A549 (cell line): ENCODE results near the gene SNTG2. TPM values are rescaled to one million over a fixed set of nuclear protein-coding genes. Genes with fewer than 3 reads are reported as not detected.

Experiments
- ATAC-seq, 2 experiments: fragments of 200-7000 bp in 1 of 2; fragments of >200 bp in 1 of 2; cut with Nextera tagmentation in 1 of 2; cut with Tn5 transposase in 1 of 2; 3 replicates each; pipeline versions ENCODE4 v1.8.0 to v1.9.1; 2018 to 2020; ENCODE audit warnings: mild to moderate bottlenecking in 1 of 2, moderate library complexity in 1 of 2
- CTCF ChIA-PET: fragments of 300-600 bp; sonication (Branson Sonifier 250); formaldehyde crosslinking; extraction: SDS; loops from one replicate; lab custom pipeline; 2021; ENCODE audit warnings: antibody characterized with exemption, inconsistent platforms; lab: Yijun Ruan, JAX
- POLR2A ChIA-PET: fragments of 350-600 bp; formaldehyde crosslinking; extraction: SDS; loops from one replicate; lab custom pipeline; 2021; ENCODE audit warnings: antibody characterized with exemption, inconsistent platforms; lab: Yijun Ruan, JAX
- DNase-seq, 2 experiments: peaks; one replicate each; pipeline versions ENCODE4 v3.0.0 to v3.0.0-alpha.2; 2011 to 2016; ENCODE audit warnings: low read depth in 1 of 2, low spot score in 1 of 2
- FAIRE-seq: peaks from 2 replicates; lab custom pipeline; 2011; peaks lifted over from hg19 to GRCh38; lab: Jason Lieb, UNC
- H3K27ac ChIP-seq, 2 experiments: fragments of >200 bp; sonication (Bioruptor Twin); formaldehyde crosslinking; 3 replicates each; pipeline ENCODE4 v1.5.1; 2016 to 2017
- H3K4me1 ChIP-seq: fragments of >200 bp; sonication (Bioruptor Twin); formaldehyde crosslinking; 3 replicates; pipeline ENCODE4 v1.6.1; 2016
- H3K4me2 ChIP-seq: fragments of >200 bp; sonication (Bioruptor Twin); formaldehyde crosslinking; 3 replicates; pipeline ENCODE4 v1.6.1; 2016
- H3K4me3 ChIP-seq: fragments of >200 bp; sonication (Bioruptor Twin); formaldehyde crosslinking; 3 replicates; pipeline ENCODE4 v1.5.1; 2016
- H3K9me3 ChIP-seq: fragments of >200 bp; sonication (Bioruptor Twin); formaldehyde crosslinking; 3 replicates; pipeline ENCODE4 v1.6.1; 2016
- BHLHE40 ChIP-seq: IDR thresholded peaks from 2 replicates; pipeline ENCODE4 v1.6.1; 2012; ENCODE audit warnings: low read depth, low read length, inconsistent platforms
- CBX8 ChIP-seq: fragments of 200-600 bp; sonication (generic); IDR thresholded peaks from 2 replicates; pipeline ENCODE4 v1.6.1; 2016
- CHD2 ChIP-seq: fragments of 150-350 bp; IDR thresholded peaks from 2 replicates; pipeline ENCODE4 v1.6.1; 2014; ENCODE audit warnings: low read length; ENCODE audit not compliant: partially characterized antibody
- EHF ChIP-seq: fragments of 250-450 bp; sonication (Bioruptor Pico); IDR thresholded peaks from 2 replicates; pipeline ENCODE4 v1.5.0; 2020; ENCODE audit warnings: mild to moderate bottlenecking
- EP300 ChIP-seq, 2 experiments: fragments of >200 bp; sonication (Bioruptor Twin); formaldehyde crosslinking; IDR thresholded peaks; 2 replicates in 1 of 2; 3 replicates in 1 of 2; pipeline ENCODE4 v1.6.1; 2016 to 2017
- ESRRA ChIP-seq: fragments of 150-350 bp; IDR thresholded peaks from 2 replicates; pipeline ENCODE4 v1.6.1; 2014; ENCODE audit warnings: mild to moderate bottlenecking, low read length, borderline replicate concordance
- FOSB ChIP-seq: fragments of 250-450 bp; sonication (Bioruptor Pico); IDR thresholded peaks from 2 replicates; pipeline ENCODE4 v1.5.0; 2020; ENCODE audit warnings: mild to moderate bottlenecking, moderate library complexity
- GATA3 ChIP-seq: IDR thresholded peaks from 2 replicates; pipeline ENCODE4 v1.6.1; 2012; ENCODE audit warnings: borderline replicate concordance
- HOXB5 ChIP-seq: fragments of 250-450 bp; sonication (Bioruptor Pico); IDR thresholded peaks from 2 replicates; pipeline ENCODE4 v1.5.0; 2020; ENCODE audit warnings: mild to moderate bottlenecking, moderate library complexity
- MAFK ChIP-seq: fragments of 450-650 bp; IDR thresholded peaks from 2 replicates; pipeline ENCODE4 v1.6.1; 2014; ENCODE audit not compliant: partially characterized antibody
- NFE2L2 ChIP-seq: fragments of 150-350 bp; conservative IDR thresholded peaks from 2 replicates; pipeline ENCODE4 v1.6.1; 2014; ENCODE audit warnings: low read length
- NPAS2 ChIP-seq: fragments of 250-450 bp; sonication (Bioruptor Pico); IDR thresholded peaks from 2 replicates; pipeline ENCODE4 v1.8.0; 2022; ENCODE audit warnings: mild to moderate bottlenecking, moderate library complexity, borderline replicate concordance
- NR3C1 ChIP-seq: fragments of >200 bp; sonication (Bioruptor Twin); formaldehyde crosslinking; IDR thresholded peaks from 3 replicates; pipeline ENCODE4 v1.6.1; 2017
- RAD21 ChIP-seq, 2 experiments: fragments of >200 bp in 1 of 2; sonication (Bioruptor Twin) in 1 of 2; formaldehyde crosslinking in 1 of 2; IDR thresholded peaks in 1 of 2; conservative IDR thresholded peaks in 1 of 2; 2 replicates in 1 of 2; 3 replicates in 1 of 2; pipeline ENCODE4 v1.6.1; 2012 to 2018; ENCODE audit warnings: inconsistent platforms in 1 of 2
- SMC3 ChIP-seq: fragments of >200 bp; sonication (Bioruptor Twin); formaldehyde crosslinking; IDR thresholded peaks from 3 replicates; pipeline ENCODE4 v1.6.1; 2018; ENCODE audit warnings: inconsistent platforms
- SREBF2 ChIP-seq: fragments of 450-650 bp; IDR thresholded peaks from 2 replicates; pipeline ENCODE4 v1.6.1; 2014; ENCODE audit warnings: mild to moderate bottlenecking, moderate library complexity
- TFCP2L1 ChIP-seq: fragments of 250-450 bp; sonication (Bioruptor Pico); IDR thresholded peaks from 2 replicates; pipeline ENCODE4 v1.5.0; 2021; ENCODE audit warnings: mild to moderate bottlenecking
- ZFP36 ChIP-seq: fragments of 450-650 bp; IDR thresholded peaks from 2 replicates; pipeline ENCODE4 v1.6.1; 2014; ENCODE audit warnings: borderline replicate concordance; ENCODE audit not compliant: partially characterized antibody
- WGBS: methylation state at CpG from one replicate; pipeline ENCODE4 v1.1.6; 2017; ENCODE audit errors: missing lambda C conversion rate; 5-methylcytosine and 5-hydroxymethylcytosine counted together
- polyA plus RNA-seq, 4 experiments: library from polyadenylated mRNA; depleted of rRNA in 3 of 4; stranded (reverse); fragments of >200 nt; fragmentation: RNase III in 1 of 4; extraction: RNeasy Plus Mini Kit Qiagen cat#74134 plus additional on column Dnase treatment in 1 of 4; gene quantifications; 2 replicates in 3 of 4; 3 replicates in 1 of 4; pipeline ENCODE4 v1.2.3, GENCODE V29; 2011 to 2017
- TF ChIP-seq, protein P1 (sequence below): fragments of 450-650 bp; IDR thresholded peaks from 2 replicates; pipeline ENCODE4 v1.6.1; 2014; ENCODE audit warnings: antibody characterized with exemption
- TF ChIP-seq, protein P2 (sequence below): IDR thresholded peaks from 2 replicates; pipeline ENCODE4 v1.6.1; 2012; ENCODE audit warnings: low read depth, borderline replicate concordance

The SNTG2 gene
- polyA plus RNA-seq, 2 of the 4 experiments (the other 2 are of a cell fraction), result not detected

DNA sequence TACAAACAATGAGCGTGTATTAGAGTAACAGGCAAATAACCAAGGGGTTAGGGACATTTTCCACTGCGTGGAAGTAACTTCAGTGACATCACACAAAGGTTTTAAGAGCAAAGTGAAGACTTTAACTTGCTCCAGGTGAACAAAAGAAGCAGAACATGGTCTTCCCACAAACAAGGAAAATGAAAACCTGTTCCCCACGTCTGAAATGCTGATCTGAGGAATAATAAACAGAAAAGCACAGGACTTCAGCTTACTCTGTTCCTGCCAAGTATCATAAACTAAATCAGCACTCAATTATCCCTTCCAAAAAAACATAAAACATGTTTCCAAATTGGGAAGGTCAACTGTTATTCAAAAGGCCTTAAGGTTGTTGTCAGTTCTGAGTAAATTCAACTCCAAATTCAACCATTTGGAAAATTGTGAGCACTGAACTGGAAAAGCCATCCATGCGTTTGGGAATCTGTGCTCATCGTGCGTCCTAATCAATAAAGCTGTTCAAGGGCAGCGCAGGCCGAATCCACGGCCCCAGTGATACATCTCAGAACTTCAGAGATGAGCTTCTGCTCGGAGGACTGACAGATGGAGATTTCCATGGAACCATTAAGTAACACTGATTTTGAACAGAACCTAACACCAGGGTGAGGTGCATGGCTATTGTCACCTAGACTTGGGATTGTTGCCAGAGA is 7.7 kb upstream of the SNTG2 start:
- 23% methylated on average over 10 of the region's 10 CpGs for WGBS
- DNase-seq (no peak), ATAC-seq (no peak), FAIRE-seq (no peak)
- H3K9me3 ChIP-seq, result peaks cover 14% of the 10 kb centered on the region; the same call in 1 of the 3 replicates
- no peak overlapping the region for H3K4me3 ChIP-seq
- TF ChIP-seq CBX8, result no peak
- no peak for TF ChIP-seq ZFP36
- no peak for TF ChIP-seq MAFK
- no peak for TF ChIP-seq FOSB
- TF ChIP-seq HOXB5, result no peak
- TF ChIP-seq SMC3, result no peak
- no peak for TF ChIP-seq GATA3
- no peak for TF ChIP-seq SREBF2
- H3K4me1 ChIP-seq, result no peaks in the 10 kb centered on the region
- no peak overlapping the region for H3K27ac ChIP-seq
- no peak overlapping the region for H3K4me2 ChIP-seq
- CTCF ChIA-PET, result no interaction called here
- POLR2A ChIA-PET, result no interaction called here

- POLR2A ChIA-PET, result no interaction called here
- no peak for ATAC-seq
These were observed 7.2 kb upstream of the SNTG2 start for GRCh38 chr2:943461-943797.

DNA sequence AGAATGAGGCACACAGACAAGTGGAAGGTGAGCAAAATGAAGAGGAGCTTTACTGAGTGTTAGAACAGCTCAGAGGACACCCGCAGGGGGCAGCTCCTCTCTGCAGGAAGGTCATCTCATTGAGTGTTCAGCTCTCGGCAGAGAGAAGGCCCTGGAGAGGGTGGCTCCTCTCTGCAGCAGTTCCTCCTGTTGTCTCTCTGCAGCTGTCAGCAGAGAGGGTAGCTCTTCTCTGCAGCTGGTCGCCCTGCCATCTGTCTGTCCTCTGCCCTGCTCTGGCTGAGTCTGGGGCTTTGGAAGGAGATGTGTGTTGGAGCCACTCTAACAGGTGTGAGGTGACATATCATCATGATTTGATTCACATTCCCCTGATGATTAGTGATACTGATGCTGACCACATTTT is 6.8 kb upstream of the SNTG2 start:
- no peak overlapping the region for H3K4me2 ChIP-seq
- no peak for TF ChIP-seq NPAS2 (CRISPR knock-in tag)
- TF ChIP-seq CHD2, result no peak
- no peak for TF ChIP-seq NR3C1
- TF ChIP-seq ESRRA, result no peak
- TF ChIP-seq, protein P1, sequence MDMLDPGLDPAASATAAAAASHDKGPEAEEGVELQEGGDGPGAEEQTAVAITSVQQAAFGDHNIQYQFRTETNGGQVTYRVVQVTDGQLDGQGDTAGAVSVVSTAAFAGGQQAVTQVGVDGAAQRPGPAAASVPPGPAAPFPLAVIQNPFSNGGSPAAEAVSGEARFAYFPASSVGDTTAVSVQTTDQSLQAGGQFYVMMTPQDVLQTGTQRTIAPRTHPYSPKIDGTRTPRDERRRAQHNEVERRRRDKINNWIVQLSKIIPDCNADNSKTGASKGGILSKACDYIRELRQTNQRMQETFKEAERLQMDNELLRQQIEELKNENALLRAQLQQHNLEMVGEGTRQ, result no peak
- TF ChIP-seq HOXB5, result no peak
- no peak for TF ChIP-seq FOSB
- no peak for TF ChIP-seq NFE2L2
- no peak for TF ChIP-seq EP300 (IDR thresholded peaks at IDR 0.05)
- no peak for TF ChIP-seq RAD21 (conservative IDR thresholded peaks at IDR 0.05 in 1 of 2, IDR thresholded peaks at IDR 0.05 in 1 of 2)
- TF ChIP-seq SMC3, result no peak
- TF ChIP-seq TFCP2L1 (CRISPR knock-in tag), result no peak
- TF ChIP-seq BHLHE40, result no peak
- no peak overlapping the region for H3K4me3 ChIP-seq
- no peak for DNase-seq
- ChIA-PET CTCF (no interaction called here), POLR2A (no interaction called here)
- WGBS, result 6% methylated on average over 3 of the region's 3 CpGs
- peaks cover 13% of the 10 kb centered on the region; the same call in 1 of the 3 replicates for H3K9me3 ChIP-seq
- H3K4me1 ChIP-seq, result no peaks in the 10 kb centered on the region
- FAIRE-seq, result no peak
- no peak for ATAC-seq
- no peak overlapping the region for H3K27ac ChIP-seq

More at GRCh38 chr2:943461-943797, 7.2 kb upstream of the SNTG2 start:
- Histone ChIP-seq H3K4me1 (no peaks in the 10 kb centered on the region), H3K9me3 (peaks cover 13% of the 10 kb centered on the region; the same call in 1 of the 3 replicates), H3K27ac (no peak overlapping the region)
- 23% methylated on average over 6 of the region's 6 CpGs for WGBS
- TF ChIP-seq, protein P2, sequence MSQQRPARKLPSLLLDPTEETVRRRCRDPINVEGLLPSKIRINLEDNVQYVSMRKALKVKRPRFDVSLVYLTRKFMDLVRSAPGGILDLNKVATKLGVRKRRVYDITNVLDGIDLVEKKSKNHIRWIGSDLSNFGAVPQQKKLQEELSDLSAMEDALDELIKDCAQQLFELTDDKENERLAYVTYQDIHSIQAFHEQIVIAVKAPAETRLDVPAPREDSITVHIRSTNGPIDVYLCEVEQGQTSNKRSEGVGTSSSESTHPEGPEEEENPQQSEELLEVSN, result no peak
- TF ChIP-seq EHF (CRISPR knock-in tag), result no peak
- no peak for TF ChIP-seq NPAS2 (CRISPR knock-in tag)
- TF ChIP-seq MAFK, result no peak
- no peak for TF ChIP-seq TFCP2L1 (CRISPR knock-in tag)
- TF ChIP-seq, protein P1, result no peak
- TF ChIP-seq, all 56 proteins: peak for 0
- H3K4me2 ChIP-seq, result no peak overlapping the region
- DNase-seq, result no peak
- no peak for FAIRE-seq
- no peak overlapping the region for H3K4me3 ChIP-seq
- CTCF ChIA-PET, result no interaction called here
